ENCODE data around the gene HSPG2. TPM values are rescaled to one million over a fixed set of nuclear protein-coding genes. Genes with fewer than 3 reads are reported as not detected.

HSPG2 gene
- total RNA-seq, 1 donor: 265 TPM

DNA sequence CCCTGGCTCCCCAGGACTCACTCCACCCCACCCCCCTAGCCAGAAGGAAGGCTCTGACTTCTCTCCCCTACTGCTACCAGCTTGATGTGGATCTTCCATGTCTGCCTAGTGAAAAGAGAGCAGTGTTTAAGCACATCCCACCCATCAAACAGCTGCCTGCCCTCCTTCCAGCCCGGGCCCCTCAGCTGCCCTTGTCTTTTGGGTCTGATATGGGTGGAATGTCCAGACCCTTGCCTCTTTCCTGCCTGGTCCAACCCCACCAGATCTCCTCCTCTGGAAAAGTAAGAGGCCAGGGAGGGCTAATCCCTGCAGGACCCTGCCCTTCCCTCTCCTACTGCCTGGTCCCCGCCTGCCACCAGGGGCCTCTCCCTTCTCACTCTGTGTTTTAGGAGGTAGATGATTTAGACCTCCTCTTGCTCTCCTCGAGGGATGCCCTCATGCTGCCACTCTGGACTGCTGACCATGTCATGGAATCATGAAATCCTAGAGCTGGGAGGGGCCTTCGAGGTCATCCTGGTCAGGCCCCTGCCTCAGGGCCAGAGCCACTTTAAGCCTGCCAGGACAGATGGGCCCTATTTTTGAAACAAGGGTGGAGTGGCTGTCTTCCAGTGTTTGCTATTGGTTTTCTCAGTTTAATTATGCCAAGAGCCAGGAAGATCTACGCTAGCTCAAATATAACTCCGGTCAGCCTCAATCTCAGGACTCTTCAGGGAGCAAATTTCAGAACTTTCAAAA lies 15.8 kb upstream of the HSPG2 start:
- H3K4me2 ChIP-seq (ENCODE audit: insufficient read depth, low read length): no peak overlapping the region
- TF ChIP-seq, protein P1, sequence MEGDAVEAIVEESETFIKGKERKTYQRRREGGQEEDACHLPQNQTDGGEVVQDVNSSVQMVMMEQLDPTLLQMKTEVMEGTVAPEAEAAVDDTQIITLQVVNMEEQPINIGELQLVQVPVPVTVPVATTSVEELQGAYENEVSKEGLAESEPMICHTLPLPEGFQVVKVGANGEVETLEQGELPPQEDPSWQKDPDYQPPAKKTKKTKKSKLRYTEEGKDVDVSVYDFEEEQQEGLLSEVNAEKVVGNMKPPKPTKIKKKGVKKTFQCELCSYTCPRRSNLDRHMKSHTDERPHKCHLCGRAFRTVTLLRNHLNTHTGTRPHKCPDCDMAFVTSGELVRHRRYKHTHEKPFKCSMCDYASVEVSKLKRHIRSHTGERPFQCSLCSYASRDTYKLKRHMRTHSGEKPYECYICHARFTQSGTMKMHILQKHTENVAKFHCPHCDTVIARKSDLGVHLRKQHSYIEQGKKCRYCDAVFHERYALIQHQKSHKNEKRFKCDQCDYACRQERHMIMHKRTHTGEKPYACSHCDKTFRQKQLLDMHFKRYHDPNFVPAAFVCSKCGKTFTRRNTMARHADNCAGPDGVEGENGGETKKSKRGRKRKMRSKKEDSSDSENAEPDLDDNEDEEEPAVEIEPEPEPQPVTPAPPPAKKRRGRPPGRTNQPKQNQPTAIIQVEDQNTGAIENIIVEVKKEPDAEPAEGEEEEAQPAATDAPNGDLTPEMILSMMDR (IDR thresholded peaks at IDR 0.05; ENCODE audit: extremely low read depth, low read depth, low read length): no peak

DNA sequence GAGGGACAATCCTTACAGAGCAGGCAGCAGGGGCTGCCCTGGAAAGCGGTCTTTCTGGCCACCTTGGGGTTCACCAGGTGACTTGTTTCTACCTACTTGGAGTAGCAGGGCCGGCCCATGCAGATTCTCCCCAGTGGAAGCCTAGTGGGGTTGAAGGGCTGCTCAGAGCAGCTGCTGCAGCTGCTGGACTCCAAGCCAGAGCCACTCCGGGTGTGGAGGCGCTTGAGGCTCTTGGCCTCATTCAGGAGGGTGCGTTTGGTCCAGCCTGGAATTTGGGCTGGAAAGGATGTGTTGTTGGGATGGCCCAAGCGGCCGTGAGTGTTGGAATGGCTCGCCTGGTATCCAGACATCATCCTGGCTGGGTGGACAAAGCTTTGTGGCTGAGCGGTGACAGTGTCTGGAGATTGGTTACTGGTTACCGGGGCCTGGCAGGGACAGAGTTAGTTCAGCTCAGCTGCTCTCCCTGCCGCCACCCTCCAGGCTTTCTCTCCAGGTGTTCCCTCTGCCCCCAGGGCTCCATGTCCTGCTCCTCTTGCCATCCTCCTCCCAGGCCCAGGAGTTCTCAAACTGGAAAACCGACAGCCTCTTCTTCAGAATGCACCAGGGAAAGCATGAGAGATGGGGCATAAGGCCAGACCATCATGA lies 14.2 kb upstream of the HSPG2 start:
- Histone ChIP-seq H4K20me1 (ENCODE audit: insufficient read depth, low read length) (no peaks in the 10 kb centered on the region), H3K4me2 (ENCODE audit: insufficient read depth, low read length) (no peak overlapping the region), H3K9me3 (ENCODE audit: low read depth, low read length) (no peaks in the 10 kb centered on the region), H3K36me3 (ENCODE audit: insufficient read depth, low read length) (no peaks in the 10 kb centered on the region), H3K4me3 (ENCODE audit: insufficient read depth, low read length) (no peak overlapping the region), H3K4me1 (ENCODE audit: insufficient read depth, low read length) (peaks cover under 1% of the 10 kb centered on the region), H3K27ac (ENCODE audit: low read depth, low read length) (no peak overlapping the region), H3K27me3 (ENCODE audit: insufficient read depth, low read length) (no peaks in the 10 kb centered on the region), H2AFZ (ENCODE audit: low read length) (no peak overlapping the region), H3K79me2 (ENCODE audit: insufficient read depth, low read length) (no peaks in the 10 kb centered on the region)
- TF ChIP-seq, protein P1 (IDR thresholded peaks at IDR 0.05; ENCODE audit: extremely low read depth, low read depth, low read length): no peak
- no peak for DNase-seq (ENCODE audit: insufficient read length, low spot score, missing footprints)

More for the DNA sequence above, 15.8 kb upstream of the HSPG2 start:
- no peaks in the 10 kb centered on the region for H3K36me3 ChIP-seq (ENCODE audit: insufficient read depth, low read length)
- H3K27ac ChIP-seq (ENCODE audit: low read depth, low read length): no peak overlapping the region
- no peak overlapping the region for H3K4me3 ChIP-seq (ENCODE audit: insufficient read depth, low read length)
- no peak overlapping the region for H2AFZ ChIP-seq (ENCODE audit: low read length)
- no peaks in the 10 kb centered on the region for H3K27me3 ChIP-seq (ENCODE audit: insufficient read depth, low read length)
- peaks cover 8% of the 10 kb centered on the region for H3K4me1 ChIP-seq (ENCODE audit: insufficient read depth, low read length)
- no peak for DNase-seq (ENCODE audit: insufficient read length, low spot score, missing footprints)
- H3K79me2 ChIP-seq (ENCODE audit: insufficient read depth, low read length): no peaks in the 10 kb centered on the region
- H4K20me1 ChIP-seq (ENCODE audit: insufficient read depth, low read length): no peaks in the 10 kb centered on the region
- H3K9me3 ChIP-seq (ENCODE audit: low read depth, low read length): no peaks in the 10 kb centered on the region

DNA sequence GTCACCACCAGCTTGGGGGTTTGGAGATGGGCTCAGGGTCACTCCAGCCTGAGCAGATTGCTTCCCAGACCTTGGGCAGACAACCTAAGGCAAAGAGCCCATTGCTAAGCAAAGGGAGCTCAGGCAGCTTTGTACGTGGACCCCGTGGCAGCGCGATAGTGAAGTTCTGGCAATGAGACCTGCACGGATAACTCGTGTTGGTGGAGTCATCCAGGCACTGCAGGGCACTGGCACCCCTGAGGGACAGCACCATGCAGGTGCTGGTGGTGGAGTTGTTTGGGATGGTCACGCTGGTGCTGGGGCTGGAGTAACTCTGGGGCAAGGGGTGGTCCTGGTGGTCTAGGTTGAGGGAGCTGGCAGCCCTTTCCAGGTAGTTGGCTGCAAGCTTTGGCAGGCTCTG lies 13.6 kb upstream of the HSPG2 start:
- H3K36me3 ChIP-seq (ENCODE audit: insufficient read depth, low read length): no peaks in the 10 kb centered on the region
- no peaks in the 10 kb centered on the region for H3K79me2 ChIP-seq (ENCODE audit: insufficient read depth, low read length)
- no peaks in the 10 kb centered on the region for H3K9me3 ChIP-seq (ENCODE audit: low read depth, low read length)
- no peak overlapping the region for H3K4me2 ChIP-seq (ENCODE audit: insufficient read depth, low read length)
- no peaks in the 10 kb centered on the region for H3K27me3 ChIP-seq (ENCODE audit: insufficient read depth, low read length)
- no peak overlapping the region for H3K4me3 ChIP-seq (ENCODE audit: insufficient read depth, low read length)
- no peaks in the 10 kb centered on the region for H4K20me1 ChIP-seq (ENCODE audit: insufficient read depth, low read length)
- no peak overlapping the region for H3K27ac ChIP-seq (ENCODE audit: low read depth, low read length)
- no peak overlapping the region for H2AFZ ChIP-seq (ENCODE audit: low read length)
- DNase-seq (ENCODE audit: insufficient read length, low spot score, missing footprints): no peak
- TF ChIP-seq, protein P1 (IDR thresholded peaks at IDR 0.05; ENCODE audit: extremely low read depth, low read depth, low read length): no peak
- H3K4me1 ChIP-seq (ENCODE audit: insufficient read depth, low read length): no peaks in the 10 kb centered on the region

DNA sequence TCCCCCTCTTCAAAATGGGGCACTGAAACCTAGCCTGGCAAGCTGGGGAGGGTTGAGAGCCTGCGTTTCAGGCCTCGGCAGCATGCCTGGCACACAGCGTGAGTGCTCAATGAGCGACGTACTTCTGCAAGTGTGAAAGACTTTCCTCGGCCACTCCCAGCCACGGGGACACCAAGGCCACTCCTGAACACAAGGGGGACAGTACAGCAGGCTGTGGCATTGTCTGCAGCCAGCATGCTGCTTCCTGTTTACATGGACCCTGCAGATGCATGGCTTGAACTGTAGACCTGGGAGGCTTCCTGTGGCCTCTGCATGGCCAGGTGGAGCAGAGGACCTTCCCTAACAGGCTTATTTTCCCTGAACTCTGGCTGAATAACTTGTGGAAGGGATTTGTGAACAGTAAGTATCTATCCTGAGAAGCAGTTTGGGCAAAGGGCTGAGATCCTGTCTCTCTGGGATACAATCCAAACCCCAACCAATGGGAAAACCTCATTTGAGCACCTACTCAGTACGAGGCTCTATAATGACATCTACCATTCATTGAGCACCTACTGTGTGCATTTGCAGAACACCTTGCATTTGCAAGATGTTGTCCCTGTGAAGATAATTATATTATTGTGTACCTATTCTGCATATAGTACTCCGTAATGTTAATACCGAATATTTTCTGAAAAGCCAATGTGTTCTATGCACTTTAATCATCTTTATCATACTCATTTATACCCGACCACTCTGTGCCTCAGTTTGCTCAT lies 9.9 kb upstream of the HSPG2 start:
- peaks cover 8% of the 10 kb centered on the region for H3K4me1 ChIP-seq (ENCODE audit: insufficient read depth, low read length)
- TF ChIP-seq, protein P1 (IDR thresholded peaks at IDR 0.05; ENCODE audit: extremely low read depth, low read depth, low read length): no peak
- no peaks in the 10 kb centered on the region for H3K27me3 ChIP-seq (ENCODE audit: insufficient read depth, low read length)
- no peaks in the 10 kb centered on the region for H3K36me3 ChIP-seq (ENCODE audit: insufficient read depth, low read length)
- no peaks in the 10 kb centered on the region for H4K20me1 ChIP-seq (ENCODE audit: insufficient read depth, low read length)
- H3K9me3 ChIP-seq (ENCODE audit: low read depth, low read length): no peaks in the 10 kb centered on the region
- no peak overlapping the region for H3K27ac ChIP-seq (ENCODE audit: low read depth, low read length)
- no peak overlapping the region for H3K4me2 ChIP-seq (ENCODE audit: insufficient read depth, low read length)
- H3K4me3 ChIP-seq (ENCODE audit: insufficient read depth, low read length): no peak overlapping the region
- no peak overlapping the region for H2AFZ ChIP-seq (ENCODE audit: low read length)
- H3K79me2 ChIP-seq (ENCODE audit: insufficient read depth, low read length): no peaks in the 10 kb centered on the region
- peak; percentile 17 for DNase-seq (ENCODE audit: insufficient read length, low spot score, missing footprints)
